ENCODE measurements around the gene ECM2.

GRCh38 chr9:92457576-92457975 lies 78.2 kb downstream of the ECM2 start:
- TF ChIP-seq POLR2A (IDR thresholded peaks at IDR 0.05) (no peak), CTCF (IDR thresholded peaks at IDR 0.05) (no peak)

Data from adrenal gland (tissue), 5 donors.